Measurements from ENCODE around the gene CYBA. TPM values are rescaled to one million over a fixed set of nuclear protein-coding genes. Genes with fewer than 3 reads are reported as not detected.

The CYBA gene
- polyA plus RNA-seq, 1 experiment, result 53.6 TPM

DNA sequence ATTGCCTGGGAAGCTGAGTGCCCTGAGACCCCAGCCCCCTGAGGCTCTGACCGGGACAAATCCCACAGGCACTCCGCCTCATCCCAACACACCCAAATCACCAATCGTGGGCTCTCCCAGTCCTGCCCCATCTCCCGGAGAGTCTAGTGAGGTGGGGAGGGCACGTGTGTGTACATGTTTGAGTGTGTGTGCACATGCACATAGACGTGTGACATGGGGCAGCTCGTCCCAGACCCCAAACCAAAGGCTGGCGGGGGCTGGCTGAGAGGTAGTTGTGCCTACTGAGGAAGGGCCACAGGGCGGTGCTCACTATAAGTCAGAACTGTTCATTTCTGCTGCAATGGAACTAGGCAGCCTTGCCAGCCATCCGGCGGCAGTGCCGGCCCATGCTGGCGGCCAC is 26.9 kb upstream of the CYBA start:
- ChIA-PET CTCF (no interaction called here), POLR2A (no interaction called here)
- H3K9me3 ChIP-seq (ENCODE audit: control insufficient read depth, insufficient read depth, low read length), result no peaks in the 10 kb centered on the region; the same call in 1 of the 2 replicates
- peaks cover 6% of the 10 kb centered on the region for H3K27me3 ChIP-seq (ENCODE audit: control insufficient read depth, insufficient read depth, low read length)
- TF ChIP-seq, protein P1, sequence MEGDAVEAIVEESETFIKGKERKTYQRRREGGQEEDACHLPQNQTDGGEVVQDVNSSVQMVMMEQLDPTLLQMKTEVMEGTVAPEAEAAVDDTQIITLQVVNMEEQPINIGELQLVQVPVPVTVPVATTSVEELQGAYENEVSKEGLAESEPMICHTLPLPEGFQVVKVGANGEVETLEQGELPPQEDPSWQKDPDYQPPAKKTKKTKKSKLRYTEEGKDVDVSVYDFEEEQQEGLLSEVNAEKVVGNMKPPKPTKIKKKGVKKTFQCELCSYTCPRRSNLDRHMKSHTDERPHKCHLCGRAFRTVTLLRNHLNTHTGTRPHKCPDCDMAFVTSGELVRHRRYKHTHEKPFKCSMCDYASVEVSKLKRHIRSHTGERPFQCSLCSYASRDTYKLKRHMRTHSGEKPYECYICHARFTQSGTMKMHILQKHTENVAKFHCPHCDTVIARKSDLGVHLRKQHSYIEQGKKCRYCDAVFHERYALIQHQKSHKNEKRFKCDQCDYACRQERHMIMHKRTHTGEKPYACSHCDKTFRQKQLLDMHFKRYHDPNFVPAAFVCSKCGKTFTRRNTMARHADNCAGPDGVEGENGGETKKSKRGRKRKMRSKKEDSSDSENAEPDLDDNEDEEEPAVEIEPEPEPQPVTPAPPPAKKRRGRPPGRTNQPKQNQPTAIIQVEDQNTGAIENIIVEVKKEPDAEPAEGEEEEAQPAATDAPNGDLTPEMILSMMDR (IDR thresholded peaks at IDR 0.05; ENCODE audit: low read depth, low read length), result no peak
- DNase-seq (ENCODE audit: low read depth, low spot score), result no peak
- H3K27ac ChIP-seq (ENCODE audit: low read depth, low read length), result no peak overlapping the region
- no peak overlapping the region for H3K4me3 ChIP-seq (ENCODE audit: low read depth, low read length)

DNA sequence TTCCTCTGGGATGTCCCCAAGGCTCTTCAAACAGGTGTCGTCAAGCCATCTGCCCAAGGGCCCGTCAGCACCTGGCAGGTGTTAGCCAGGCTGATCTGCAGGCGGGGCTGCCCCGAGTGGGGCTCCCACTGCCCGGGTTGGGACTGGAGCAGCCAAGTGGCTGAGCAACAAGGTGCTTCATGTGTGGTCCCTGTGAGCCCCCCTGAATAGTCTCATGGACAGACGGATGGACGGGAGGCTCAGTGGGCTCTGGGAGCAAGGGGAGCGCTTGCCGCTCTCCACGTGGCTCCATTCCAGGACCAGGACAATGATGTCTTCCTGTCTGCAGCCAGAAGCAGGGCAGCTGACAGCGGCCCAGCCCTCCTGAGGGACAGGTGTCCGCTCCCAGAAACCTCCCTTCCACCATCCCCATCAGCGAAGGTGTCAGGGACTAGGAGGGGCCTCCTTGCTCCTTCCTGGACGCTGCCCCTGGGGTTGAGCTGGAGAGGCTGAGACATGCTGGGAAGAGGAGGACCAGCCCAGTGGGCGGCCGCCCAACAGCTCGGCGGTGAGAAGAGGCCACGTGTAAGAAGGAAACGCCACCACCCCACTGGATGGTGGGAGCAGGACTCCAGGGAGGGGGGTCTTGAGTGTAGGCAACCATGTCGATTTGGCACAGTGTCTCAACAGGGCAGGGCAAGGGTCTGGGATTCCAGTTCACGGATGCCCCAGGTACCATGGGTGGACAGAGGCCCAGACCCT is 25.8 kb upstream of the CYBA start:
- ChIA-PET CTCF (no interaction called here), POLR2A (no interaction called here)
- no peak overlapping the region for H3K27ac ChIP-seq (ENCODE audit: low read depth, low read length)
- TF ChIP-seq, protein P1 (IDR thresholded peaks at IDR 0.05; ENCODE audit: low read depth, low read length), result no peak
- H3K27me3 ChIP-seq (ENCODE audit: control insufficient read depth, insufficient read depth, low read length), result peaks cover 4% of the 10 kb centered on the region
- no peak overlapping the region for H3K4me3 ChIP-seq (ENCODE audit: low read depth, low read length)
- no peaks in the 10 kb centered on the region; the same call in 1 of the 2 replicates for H3K9me3 ChIP-seq (ENCODE audit: control insufficient read depth, insufficient read depth, low read length)
- no peak for DNase-seq (ENCODE audit: low read depth, low spot score)

DNA sequence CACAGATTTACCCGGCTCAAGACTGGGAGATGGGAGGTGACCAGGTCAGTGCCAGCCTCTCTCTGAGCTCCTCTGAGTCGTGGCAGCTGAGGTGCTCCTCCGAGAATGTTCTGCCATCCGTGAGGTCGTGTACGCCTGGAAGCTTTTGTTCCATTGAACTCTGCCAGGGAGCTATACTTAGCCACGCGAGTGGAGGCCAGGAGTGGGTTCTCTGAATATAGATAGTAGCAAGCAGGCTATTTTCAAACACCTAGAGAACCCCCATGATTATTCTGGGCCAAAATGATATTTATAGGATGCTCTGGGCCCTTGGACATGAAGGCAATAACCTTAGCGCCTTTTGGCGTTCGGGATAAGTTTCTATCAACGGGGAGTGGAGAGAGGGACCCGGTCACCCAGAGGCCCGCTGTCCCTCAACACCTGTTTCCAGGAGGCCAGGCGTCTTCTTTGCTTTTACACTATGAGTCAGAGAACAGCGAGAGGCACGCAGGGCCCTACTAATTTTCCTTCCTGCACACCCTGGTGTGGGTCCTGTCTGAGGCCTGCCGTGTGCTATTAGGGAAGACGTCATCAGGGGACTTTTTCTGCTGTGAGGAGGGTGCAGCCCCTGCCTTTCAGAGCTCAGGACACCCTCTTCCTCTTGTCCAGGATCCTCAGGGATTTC is 23.0 kb upstream of the CYBA start:
- CTCF ChIA-PET, result interaction anchor here (0.9 to 1.5 kb wide), 2 partner anchors 9 to 11 kb away, joined by 3 read pairs; no protein-coding TSS in a partner anchor
- TF ChIP-seq, protein P1 (IDR thresholded peaks at IDR 0.05; ENCODE audit: low read depth, low read length), result no peak
- H3K9me3 ChIP-seq (ENCODE audit: control insufficient read depth, insufficient read depth, low read length), result no peaks in the 10 kb centered on the region; the same call in 1 of the 2 replicates
- H3K27me3 ChIP-seq (ENCODE audit: control insufficient read depth, insufficient read depth, low read length), result peaks cover 4% of the 10 kb centered on the region
- no peak for DNase-seq (ENCODE audit: low read depth, low spot score)
- H3K27ac ChIP-seq (ENCODE audit: low read depth, low read length), result no peak overlapping the region
- POLR2A ChIA-PET, result no interaction called here
- no peak overlapping the region for H3K4me3 ChIP-seq (ENCODE audit: low read depth, low read length)

DNA sequence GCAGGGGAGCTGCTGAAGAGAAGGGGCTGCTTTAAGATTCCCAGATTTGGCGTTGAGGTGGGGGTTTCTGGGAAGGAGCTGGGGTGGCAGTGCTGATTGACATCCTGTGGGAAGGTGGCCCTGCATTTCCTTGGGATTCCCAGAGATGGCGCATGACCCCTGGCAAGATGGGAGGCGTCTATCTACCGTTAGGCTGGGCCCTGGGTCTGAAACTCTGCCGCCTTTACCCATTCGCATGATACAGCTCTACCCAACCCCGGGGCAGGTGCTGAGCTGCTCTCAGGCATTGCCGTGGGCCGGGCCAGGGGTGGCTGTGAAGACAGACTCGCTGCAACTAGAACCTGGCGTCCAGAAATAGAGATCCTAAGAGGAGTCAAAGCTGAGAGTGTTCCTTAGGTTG is 21.9 kb upstream of the CYBA start:
- Histone ChIP-seq H3K4me3 (ENCODE audit: low read depth, low read length) (no peak overlapping the region), H3K27me3 (ENCODE audit: control insufficient read depth, insufficient read depth, low read length) (no peaks in the 10 kb centered on the region), H3K9me3 (ENCODE audit: control insufficient read depth, insufficient read depth, low read length) (no peaks in the 10 kb centered on the region; the same call in 1 of the 2 replicates), H3K27ac (ENCODE audit: low read depth, low read length) (no peak overlapping the region)
- POLR2A ChIA-PET, result interaction anchor here (0.6 kb wide), 1 partner anchor 1008 kb away, joined by 4 read pairs; no protein-coding TSS in a partner anchor
- CTCF ChIA-PET, result no interaction called here
- TF ChIP-seq, protein P1 (IDR thresholded peaks at IDR 0.05; ENCODE audit: low read depth, low read length), result peak; percentile 27; the same call in 1 of the 2 replicates
- no peak for DNase-seq (ENCODE audit: low read depth, low spot score)

DNA sequence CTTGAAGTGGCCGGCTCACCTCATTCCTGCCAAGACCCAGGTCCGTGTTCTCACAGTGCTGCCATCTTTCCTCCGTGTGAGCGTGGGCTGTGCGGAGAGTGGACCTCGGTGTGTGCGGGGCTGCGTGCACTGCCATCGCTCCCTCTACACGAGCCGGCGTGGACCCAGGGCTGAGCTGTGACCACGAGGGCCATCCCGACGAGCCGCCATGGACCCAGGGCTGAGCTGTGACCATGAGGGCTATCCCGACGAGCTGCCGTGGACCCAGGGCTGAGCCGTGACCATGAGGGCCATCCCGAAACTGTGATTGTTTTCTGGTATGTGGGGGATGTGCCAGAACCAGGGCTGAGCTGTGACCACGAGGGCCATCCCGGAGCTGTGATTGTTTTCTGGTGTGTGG is 21.0 kb upstream of the CYBA start:
- DNase-seq (ENCODE audit: low read depth, low spot score), result no peak
- no peaks in the 10 kb centered on the region; the same call in 1 of the 2 replicates for H3K9me3 ChIP-seq (ENCODE audit: control insufficient read depth, insufficient read depth, low read length)
- CTCF ChIA-PET, result interaction anchor here (0.6 kb wide), 1 partner anchor 8 kb away, joined by 3 read pairs; no protein-coding TSS in a partner anchor
- POLR2A ChIA-PET, result no interaction called here
- no peak overlapping the region for H3K4me3 ChIP-seq (ENCODE audit: low read depth, low read length)
- H3K27ac ChIP-seq (ENCODE audit: low read depth, low read length), result no peak overlapping the region
- H3K27me3 ChIP-seq (ENCODE audit: control insufficient read depth, insufficient read depth, low read length), result no peaks in the 10 kb centered on the region
- TF ChIP-seq, protein P1 (IDR thresholded peaks at IDR 0.05; ENCODE audit: low read depth, low read length), result no peak
